Activated CD4-positive, alpha-beta T cell treated with anti-CD3 and anti-CD28 coated beads, Interleukin-2, amount 50 U/mL, for 24 hours (primary cell): Measurements from ENCODE around the gene ENOPH1.

Experiments
- DNase-seq, 2 donors: peaks; one replicate each; pipeline ENCODE4 v3.0.0-alpha.2; 2020; ENCODE audit warnings: low read depth in 1 of 2, low spot score in 1 of 2

Gene ENOPH1

DNA sequence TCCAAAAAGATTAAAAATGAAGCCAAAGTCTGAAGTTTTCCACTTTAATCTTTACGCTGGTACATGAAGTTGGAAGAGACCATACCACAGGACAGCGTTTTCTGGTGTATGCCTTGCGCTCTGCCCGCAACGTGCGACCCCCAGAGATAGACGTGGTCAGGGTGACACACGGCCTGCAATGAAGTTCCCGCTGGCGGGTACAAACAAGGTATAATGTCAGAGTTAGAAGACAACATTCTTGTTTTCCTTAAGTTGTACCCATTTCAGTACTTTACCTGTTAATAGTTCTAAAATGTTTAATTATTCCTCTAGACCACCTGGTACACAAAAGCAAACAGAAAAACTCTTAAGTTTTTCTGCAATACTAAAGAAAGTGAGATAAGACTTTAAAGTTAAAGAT is 4.9 kb upstream of the ENOPH1 start:
- no peak for DNase-seq

DNA sequence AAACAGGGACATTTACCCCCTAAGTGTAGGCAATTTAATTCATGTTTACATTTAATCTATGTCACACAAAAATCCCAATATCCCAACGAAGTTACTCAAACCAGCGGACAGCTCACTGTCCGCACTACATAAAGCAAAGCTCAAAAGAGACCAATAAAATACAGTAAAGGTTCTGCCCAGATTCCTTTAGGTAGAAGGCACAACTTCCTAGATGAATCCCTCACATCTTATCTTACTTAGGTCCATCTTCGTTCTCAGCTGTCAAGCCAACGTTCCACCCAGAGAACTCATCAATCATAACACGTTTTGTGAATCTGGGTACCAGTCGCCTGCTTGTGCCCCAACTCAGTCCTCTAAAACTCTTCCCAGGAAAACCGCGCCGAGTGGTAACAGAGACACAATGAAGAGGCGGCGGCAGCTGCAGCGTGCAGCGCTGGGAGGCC is 1.8 kb upstream of the ENOPH1 start:
- DNase-seq, result no peak

DNA sequence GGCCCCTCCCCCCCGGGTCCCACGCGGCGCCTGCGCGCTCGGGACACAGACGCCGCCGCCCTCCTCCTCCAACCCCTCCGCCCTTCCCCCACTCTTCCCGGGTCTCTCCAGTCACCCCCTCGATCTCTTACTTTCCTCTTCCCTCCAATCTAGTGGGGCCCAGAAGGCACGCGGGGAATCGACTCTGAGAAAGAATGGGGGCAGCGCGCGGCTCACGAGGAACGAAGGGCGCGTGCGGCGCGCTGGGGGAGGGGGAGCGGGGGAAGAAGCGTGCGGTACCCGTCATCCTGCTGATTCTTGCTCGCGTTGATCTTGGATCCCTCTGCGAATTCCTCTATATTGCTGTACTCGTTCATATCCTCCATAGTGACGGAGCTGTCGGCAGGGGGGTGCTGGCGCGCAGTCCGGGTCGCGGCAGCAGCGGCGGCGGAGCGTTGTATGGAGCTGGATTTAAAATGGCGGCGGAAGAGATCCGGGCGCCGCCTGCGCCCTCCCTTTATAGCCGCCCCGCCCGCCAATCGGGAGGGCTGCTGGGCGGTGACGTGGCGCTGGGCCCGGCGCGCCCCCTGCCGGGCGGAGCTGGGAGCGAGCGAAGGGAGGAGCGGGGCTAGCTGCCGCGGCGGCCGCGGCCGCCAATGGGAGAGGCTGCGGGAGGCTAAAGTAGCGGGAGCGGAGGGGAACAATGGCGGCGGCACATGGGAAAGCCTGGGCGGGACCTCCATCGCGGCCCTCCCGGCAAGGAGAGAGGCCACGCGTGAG is 1.2 kb upstream of the ENOPH1 start:
- DNase-seq, result peak; percentile 87 to 92

DNA sequence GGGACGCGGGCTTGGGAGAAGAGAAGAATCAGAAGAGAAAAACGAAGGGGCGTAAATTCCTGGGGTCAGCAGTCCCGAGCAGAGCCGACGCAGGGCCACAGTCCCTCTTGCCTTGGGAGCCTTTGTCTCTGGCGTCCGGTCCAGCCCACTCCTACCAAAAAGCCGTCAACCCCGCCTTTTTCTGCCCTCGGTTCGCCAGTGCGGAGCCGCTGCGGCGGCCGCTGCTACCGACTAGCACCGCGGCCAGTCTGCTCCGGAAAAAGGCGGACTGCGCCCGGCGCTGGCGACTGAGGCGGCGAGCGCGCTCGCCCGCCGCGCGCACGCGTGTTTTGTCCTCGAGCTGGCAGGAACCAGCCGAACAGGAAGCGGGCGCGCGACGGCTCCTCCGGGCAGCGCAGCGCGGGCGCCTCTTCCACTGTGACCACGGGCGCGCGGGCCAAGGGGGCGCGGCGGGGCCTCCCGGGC is 630 bp upstream of the ENOPH1 start:
- peak in 1 of 2 donors; percentile 37 for DNase-seq

DNA sequence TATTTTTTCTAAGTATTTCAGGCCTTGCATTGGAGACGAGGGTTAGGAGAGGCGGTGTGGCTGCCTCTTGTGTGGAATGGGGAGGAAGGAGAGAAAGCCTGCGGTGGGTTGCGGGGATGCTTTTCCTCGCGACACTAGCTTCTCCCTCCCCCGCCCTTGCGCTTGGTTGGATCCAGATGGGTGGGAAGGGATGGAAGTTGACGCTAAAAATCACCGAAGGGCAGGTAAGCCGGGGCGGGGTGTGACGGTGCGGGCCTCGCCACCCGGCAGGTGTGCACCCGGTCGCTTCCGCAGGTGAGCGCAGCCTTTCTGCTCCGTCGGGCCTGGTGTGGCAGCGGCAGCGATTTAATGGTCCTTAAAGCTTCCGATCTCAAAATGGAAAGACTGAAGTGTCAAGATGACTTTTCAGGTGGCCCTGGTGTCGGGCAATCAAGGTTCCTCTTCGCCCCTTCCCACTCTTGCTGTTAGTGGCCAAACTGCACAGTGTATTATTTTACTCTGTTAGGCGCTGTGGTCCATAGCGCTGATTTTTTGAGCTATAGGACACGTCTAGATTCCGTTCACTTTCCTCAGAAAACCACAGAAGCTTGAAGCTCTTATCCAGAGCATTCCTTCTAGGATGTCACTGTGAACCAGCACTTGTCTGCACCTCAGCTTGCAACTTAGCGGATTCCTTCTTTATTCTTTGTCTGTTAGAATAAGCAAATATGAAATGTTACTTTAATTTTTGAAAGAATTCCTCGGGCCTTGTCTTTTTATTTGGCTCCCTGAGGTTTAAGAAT is 765 bp downstream of the ENOPH1 start:
- DNase-seq, result no peak

DNA sequence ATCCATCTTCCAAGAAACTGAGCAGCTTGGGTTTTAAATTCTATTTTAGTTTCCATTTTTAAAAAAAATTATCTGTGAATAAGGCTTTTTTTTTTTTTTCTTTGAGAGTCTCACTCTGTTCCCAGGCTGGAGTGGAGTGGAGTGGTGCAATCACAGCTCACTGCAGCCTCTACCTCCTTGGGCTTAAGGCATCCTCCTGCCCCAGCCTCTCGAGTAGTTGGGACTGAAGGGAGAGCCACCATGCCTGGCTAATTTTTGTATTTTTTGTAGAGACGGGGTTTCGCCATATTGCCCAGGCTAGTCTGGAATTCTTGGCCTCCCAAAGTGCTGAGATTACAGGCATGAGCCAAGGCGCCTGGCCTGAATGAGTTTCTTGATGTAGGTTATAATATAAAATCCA is 1.4 kb downstream of the ENOPH1 start:
- DNase-seq, result no peak

DNA sequence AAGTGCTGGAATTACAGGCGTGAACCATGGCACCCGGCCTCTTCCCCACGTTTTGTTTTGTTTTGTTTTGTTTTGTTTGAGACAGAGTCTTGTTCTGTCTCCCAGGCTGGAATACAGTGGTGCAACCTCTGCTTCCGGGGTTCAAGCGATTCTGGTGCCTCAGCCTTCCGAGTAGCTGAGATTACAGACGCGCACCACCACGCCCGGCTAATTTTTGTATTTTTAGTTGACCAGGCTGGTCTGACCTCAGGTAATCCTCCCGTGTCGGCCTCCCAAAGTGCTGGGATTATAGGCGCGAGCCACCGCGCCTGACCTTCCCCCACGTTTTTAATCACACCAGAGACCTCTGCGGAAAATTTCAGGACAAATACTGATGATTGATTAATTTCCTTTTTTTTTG is 2.2 kb downstream of the ENOPH1 start:
- DNase-seq, result no peak

DNA sequence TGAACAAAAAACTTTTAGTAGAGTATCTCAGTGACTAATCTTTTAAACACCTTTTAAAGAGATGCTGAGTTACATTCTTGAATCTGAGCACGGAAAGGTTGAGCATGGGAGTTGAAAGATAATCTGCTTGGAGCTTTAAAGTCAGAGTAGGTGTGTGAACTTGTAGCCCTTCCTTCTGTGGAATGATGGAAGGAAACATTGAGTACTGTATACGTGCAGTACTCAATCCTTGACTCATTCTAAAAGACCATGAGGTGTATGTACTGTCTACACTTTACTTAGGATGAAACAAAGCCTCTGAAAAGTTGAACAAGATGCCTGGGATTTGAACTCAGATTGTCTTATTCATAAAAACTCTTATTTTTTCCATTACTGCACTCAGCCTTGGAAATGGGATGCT is 3.4 kb downstream of the ENOPH1 start:
- DNase-seq, result no peak

DNA sequence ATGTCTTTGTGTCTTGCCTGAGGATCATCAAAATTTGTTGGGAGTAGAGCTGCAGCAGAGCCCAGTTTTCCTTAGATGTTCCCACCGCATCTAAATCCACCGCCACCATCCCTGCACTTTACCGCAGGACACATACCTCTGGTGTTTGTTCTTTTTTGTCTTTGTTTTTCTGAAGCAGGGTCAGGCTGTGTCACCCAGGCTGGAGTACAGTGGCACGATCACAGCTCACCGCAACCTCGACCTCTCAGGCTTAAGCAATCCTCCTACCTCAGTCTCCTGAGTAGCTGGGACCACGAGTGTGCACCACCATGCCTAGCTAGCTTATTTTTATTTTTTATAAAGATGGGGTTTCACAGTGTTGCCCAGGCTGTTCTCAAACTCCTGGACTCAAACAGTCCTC is 4.6 kb downstream of the ENOPH1 start:
- DNase-seq, result no peak

DNA sequence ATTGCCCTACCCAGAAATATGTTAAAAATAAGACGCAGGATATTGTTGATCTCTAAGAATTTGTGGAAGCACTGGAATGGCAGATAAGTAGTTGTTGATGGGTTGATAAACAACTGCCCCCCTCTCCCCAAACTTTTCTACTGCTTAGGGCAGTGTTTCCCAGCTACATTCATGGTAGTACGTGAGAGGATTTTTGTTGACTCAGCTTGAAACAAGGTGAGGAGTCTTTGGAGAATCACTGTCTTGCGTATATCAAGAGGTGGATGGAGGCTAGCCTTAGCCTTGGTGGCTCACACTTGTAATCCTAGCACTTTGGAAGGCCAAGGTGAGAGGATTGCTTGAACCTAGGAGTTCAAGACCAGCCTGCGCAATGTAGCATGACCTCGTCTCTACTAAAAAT is 5.7 kb downstream of the ENOPH1 start:
- no peak for DNase-seq

DNA sequence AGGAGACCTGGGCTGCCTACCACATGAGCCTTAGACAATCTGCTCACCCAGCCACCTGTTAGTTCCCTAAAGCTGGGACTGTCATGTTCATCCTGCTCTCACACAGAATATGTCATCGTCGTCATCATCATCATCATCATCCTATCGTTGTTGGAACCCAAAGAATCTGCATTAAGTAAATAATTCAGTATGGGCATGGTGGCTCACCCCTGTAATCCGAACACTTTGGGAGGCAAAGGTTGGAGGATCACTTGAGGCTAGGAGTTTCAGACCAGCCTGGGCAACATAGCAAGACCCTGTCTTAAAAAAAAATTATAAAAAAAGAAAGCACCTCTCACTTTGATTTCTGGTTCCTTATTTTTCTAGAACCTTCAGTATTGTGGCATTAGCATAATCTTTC is 6.4 kb downstream of the ENOPH1 start:
- no peak for DNase-seq

DNA sequence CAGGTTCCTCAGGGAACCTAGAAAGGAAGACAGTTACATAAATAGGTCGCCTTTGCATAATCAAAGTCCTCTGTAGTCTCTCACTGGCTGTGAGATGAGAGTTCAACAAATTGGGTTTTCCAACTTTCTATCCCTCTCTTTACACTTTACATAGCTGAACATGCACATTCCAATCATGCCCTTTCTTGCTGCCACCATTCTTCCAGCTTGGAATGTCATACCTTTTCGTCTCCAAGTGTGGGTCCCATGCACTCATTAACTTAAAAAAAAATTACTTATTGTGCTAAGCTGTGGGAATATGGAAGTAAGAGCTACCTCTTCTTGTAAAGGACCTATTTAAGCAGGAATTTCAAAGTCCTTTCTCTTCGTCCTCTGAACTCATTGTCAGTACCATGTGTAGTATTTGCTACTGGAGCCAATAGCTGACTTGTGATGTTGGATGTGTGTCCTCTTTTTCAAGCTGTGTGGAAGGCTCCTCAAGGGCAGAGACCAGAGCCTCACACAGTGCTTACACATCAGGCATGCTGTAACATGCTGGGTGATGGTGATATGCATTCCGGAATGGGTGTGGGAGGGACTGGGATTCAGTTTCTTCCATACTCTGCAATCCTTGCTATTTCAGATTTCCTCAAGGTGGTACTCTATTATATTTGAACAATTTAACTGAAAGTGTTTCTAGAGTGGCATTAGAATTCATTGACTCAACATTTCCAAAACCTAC is 7.1 kb downstream of the ENOPH1 start:
- DNase-seq, result no peak

DNA sequence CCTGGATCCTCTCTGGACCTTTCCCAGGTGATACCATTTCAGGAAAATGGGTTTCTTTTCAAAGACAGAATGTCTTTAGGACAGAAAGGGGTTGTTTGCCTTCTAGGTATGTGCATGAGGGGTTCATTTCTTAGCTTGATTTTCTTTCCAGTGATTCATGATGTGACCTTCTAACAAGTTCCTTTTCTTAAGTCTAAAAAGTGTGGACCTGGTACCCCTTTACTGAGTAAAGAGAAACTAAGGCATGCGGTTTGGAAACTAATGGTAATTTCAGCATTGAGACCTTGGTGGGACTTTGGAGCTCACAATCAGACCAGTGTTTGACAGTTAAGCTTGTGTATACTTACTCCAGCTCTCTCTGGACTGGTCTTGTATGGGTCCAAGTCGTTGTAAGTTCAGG is 8.7 kb downstream of the ENOPH1 start:
- DNase-seq, result no peak

DNA sequence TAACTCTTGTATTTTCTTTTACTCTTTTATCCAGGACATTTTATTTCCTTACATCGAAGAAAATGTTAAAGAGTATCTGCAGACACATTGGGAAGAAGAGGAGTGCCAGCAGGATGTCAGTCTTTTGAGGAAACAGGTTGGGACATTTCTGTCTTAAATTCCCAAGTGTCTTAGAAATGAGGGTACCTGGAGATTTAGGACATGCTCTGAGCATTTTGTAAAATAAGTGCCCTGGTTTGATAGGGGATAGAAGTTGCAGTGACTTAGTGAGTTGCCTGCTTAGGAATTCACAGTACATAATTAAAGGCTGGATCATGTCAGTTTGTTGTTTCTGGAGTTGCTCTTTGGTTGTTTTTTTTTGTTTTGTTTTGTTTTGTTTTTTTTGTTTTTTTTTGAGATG is 17.5 kb downstream of the ENOPH1 start:
- DNase-seq, result no peak

DNA sequence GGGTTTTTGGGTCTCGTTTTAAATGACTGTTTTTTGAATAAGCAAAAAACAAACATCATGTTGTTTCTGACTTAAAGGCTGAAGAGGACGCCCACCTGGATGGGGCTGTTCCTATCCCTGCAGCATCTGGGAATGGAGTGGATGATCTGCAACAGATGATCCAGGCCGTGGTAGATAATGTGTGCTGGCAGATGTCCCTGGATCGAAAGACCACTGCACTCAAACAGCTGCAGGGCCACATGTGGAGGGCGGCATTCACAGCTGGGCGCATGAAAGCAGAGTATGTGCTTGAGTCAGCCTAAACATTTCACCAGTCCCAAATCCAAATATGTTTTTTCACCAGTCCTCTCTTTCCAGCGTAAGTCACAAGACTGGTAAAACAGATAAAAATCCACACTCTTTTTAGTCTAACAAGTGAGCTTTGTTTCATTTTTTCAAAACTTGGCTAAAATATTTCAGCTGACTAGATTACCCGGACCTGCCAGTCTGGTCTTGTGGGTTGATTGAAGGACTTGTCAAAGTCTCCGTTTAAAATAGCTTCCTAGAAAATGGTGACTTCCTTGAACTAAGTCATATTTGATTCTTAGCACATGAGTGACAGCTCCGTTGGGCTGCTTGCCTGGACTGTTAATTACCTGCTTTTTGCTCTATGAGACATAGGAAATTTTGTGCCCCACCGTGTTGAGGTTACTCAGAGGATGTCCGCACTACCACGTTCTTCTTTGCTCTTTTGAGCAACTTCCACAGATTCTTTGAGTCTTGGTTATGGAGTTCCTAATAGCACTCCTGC is 20.8 kb downstream of the ENOPH1 start:
- DNase-seq, result no peak

DNA sequence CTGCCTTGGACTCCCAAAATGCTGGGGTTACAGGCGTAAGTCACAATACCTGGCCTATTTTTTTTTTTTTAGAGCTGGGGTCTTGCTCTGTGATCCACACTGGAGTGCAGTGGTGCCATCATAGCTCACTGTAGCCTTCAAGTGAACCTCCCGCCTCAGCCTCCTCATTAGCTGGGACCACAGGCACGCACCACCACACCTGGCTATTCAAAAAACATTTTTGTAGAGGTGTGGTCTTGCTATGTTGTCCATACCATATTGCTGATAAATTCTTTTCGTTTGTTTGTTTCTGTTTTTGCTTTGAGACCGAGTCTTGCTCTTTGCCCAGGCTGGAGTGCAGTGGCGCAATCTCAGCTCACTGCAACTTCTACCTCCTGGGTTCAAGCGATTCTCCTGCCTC is 21.6 kb downstream of the ENOPH1 start:
- DNase-seq, result no peak

DNA sequence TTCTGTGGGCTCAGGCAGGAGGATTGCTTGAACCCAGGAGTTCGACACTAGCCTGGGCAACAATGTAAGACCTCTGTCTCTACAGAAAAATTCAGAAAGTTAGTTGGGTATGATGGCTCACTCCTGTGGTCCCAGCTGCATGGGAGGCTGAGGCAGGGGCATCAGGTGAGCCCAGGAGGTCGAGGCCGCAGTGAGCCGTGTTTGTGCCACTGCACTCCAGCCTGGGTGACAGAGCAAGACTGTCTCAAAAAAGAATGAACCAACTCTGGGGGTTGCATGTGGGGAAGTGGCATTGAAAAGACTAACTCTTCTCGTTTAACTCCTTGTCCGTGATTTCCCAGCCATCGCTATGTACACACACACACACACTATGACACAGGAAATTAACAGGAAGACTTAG is 26.9 kb downstream of the ENOPH1 start:
- no peak for DNase-seq

DNA sequence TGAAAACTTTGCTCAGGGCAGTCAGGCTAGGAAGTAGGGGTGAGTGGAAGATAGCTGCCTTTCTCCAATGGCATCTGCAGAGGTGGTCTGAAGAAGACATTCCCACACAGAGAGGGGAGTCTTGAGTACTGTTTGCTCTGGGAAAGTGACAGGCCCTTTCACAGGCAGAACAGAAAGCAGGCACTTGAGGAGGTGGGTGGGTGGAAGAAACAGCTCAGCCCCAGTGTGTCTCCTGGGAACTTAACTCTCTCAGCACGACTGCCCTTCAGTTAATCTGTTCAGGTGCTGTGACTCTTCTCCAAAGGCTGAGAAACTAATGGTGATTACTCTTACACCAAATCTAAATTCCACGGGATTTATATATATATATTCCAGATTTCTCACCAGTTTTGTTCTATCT is 28.3 kb downstream of the ENOPH1 start:
- no peak for DNase-seq

DNA sequence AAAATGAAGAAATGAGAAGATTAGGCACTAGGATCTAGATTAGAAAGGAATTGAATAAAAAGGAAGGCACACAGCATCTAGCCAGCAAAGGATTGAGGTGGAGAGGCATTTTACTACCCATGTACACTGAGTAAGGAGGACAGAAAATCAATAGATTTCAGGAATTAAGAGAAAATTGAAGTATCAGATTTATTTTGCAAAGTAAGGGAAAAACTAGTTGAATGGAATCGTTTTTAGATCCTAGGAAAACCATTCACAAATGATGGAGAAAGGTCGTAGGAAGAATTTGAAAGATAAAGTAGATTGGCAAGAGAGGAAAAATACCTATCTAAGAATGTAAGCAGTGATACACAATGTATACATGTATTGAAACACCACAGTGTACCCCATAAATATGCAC is 31.3 kb downstream of the ENOPH1 start:
- no peak for DNase-seq

DNA sequence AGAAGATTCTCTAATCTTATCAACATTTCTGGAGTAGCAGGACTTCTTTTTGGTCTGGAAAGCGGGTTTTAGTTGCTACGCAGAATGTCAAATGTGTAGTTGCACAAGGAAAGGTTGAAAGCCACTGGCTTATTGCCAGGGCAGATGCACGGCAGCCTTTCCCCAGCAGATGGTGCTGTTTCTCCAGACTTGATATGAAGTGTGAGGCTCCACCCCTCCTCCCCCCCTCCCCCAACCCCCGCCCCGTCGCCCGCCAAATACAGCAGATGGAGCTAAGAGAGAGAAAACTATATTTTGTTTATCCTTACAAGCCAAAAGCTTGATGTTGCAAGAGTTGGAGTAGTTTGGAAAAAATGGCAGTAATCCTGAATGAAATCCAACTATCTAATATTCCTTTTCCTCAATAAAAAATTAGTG is 32.0 kb downstream of the ENOPH1 start:
- peak; percentile 59 to 81 for DNase-seq

DNA sequence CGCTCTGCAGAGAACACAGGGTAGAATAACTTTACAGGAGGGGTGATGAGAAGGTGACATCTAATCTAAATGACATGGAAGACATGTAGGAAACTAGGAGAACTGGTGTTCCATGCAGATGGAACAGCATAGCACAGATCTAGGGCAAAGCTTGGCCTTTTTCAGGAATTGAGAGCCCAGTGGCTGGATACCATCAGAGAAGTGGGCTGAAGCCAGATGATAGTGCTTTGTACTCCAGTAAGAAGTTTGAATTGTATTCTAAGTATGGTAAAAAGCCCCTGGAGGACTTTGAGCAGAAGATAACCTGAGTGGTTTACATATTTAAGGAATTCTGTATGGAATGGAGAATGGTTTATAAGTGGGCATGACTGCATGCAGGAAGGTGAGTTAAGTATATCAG is 32.8 kb downstream of the ENOPH1 start:
- DNase-seq, result no peak
